HepG2 (cell line): ENCODE data around the gene RRAD. TPM values are rescaled to one million over a fixed set of nuclear protein-coding genes. Genes with fewer than 3 reads are reported as not detected.

ENCODE experiments used
- CSRNP1 ChIP-seq: sonication (generic); formaldehyde crosslinking; IDR thresholded peaks from 2 replicates; pipeline ENCODE4 v1.8.1; 2023; ENCODE audit warnings: mild to moderate bottlenecking, missing genetic modification reagents
- LRRFIP1 ChIP-seq: sonication (generic); formaldehyde crosslinking; conservative IDR thresholded peaks from 2 replicates; pipeline ENCODE4 v1.4.0; 2020; ENCODE audit warnings: missing genetic modification reagents
- MYNN ChIP-seq: sonication (generic); formaldehyde crosslinking; IDR thresholded peaks from 2 replicates; pipeline ENCODE4 v1.4.0; 2020; ENCODE audit warnings: mild to moderate bottlenecking, low read depth, missing genetic modification reagents
- PRDM15 ChIP-seq: sonication (generic); formaldehyde crosslinking; IDR thresholded peaks from 2 replicates; pipeline ENCODE4 v1.4.0; 2020; ENCODE audit warnings: missing genetic modification reagents
- TARDBP ChIP-seq: sonication (generic); formaldehyde crosslinking; IDR thresholded peaks from 2 replicates; pipeline ENCODE4 v1.8.0; 2022; ENCODE audit warnings: mild to moderate bottlenecking, missing genetic modification reagents
- TCF7 ChIP-seq: sonication (generic); IDR thresholded peaks from 2 replicates; pipeline ENCODE4 v1.6.1; 2016; ENCODE audit warnings: antibody characterized with exemption, low read depth
- TFAP4 ChIP-seq: sonication (generic); IDR thresholded peaks from 2 replicates; pipeline ENCODE4 v1.6.1; 2016; ENCODE audit warnings: low read depth, borderline replicate concordance
- THYN1 ChIP-seq: sonication (generic); formaldehyde crosslinking; IDR thresholded peaks from 2 replicates; pipeline ENCODE4 v1.8.1; 2023; ENCODE audit warnings: low read depth, mild to moderate bottlenecking, moderate library complexity, missing genetic modification reagents, borderline replicate concordance
- ZNF296 ChIP-seq: sonication (generic); formaldehyde crosslinking; conservative IDR thresholded peaks from 2 replicates; pipeline ENCODE4 v1.5.0; 2020; ENCODE audit warnings: mild to moderate bottlenecking, missing genetic modification reagents
- ZNF34 ChIP-seq: sonication (generic); formaldehyde crosslinking; IDR thresholded peaks from 2 replicates; pipeline ENCODE4 v1.4.0; 2020; ENCODE audit warnings: mild to moderate bottlenecking, missing genetic modification reagents, borderline replicate concordance
- ZNF577 ChIP-seq: sonication (generic); formaldehyde crosslinking; IDR thresholded peaks from 2 replicates; pipeline ENCODE4 v1.4.0; 2020; ENCODE audit warnings: mild to moderate bottlenecking, low read depth, missing genetic modification reagents, borderline replicate concordance
- ZNF704 ChIP-seq: sonication (generic); formaldehyde crosslinking; IDR thresholded peaks from 2 replicates; pipeline ENCODE4 v1.8.1; 2023; ENCODE audit warnings: mild to moderate bottlenecking, inconsistent platforms, moderate library complexity, missing genetic modification reagents, borderline replicate concordance
- ZUFSP ChIP-seq: sonication (generic); formaldehyde crosslinking; IDR thresholded peaks from 2 replicates; pipeline ENCODE4 v1.9.0; 2021; ENCODE audit warnings: missing genetic modification reagents, mild to moderate bottlenecking, borderline replicate concordance
- polyA plus RNA-seq, 8 experiments: library from polyadenylated mRNA; depleted of rRNA in 3 of 8; stranded (reverse) in 7 of 8; unstranded in 1 of 8; fragments of >200 nt; fragmentation: Illumina TruSeq in 4 of 8; extraction: Trizol in 4 of 8; gene quantifications; 2 replicates each; pipeline versions ENCODE4 v1.2.1 to v1.2.3, GENCODE V29; 2011 to 2016; ENCODE audit warnings: low read depth in 4 of 8, missing spikeins in 1 of 8, mixed read lengths in 1 of 8; ENCODE audit not compliant: insufficient read depth in 1 of 8
- total RNA-seq, 5 experiments: library from RNA; depleted of rRNA; stranded (reverse); fragments of >200 nt; fragmentation: Illumina TruSeq; extraction: Trizol; gene quantifications; 2 replicates each; pipeline ENCODE4 v1.2.3, GENCODE V29; 2016; ENCODE audit warnings: low read depth in 1 of 5
- TF ChIP-seq, protein P1 (sequence below): sonication (generic); formaldehyde crosslinking; IDR thresholded peaks from 2 replicates; pipeline ENCODE4 v1.9.0; 2021; ENCODE audit warnings: missing genetic modification reagents, borderline replicate concordance

RRAD gene
- total and polyA plus RNA-seq, 2 of the 13 experiments (the other 11 are each of a cell fraction or from before 2014, with no cell fraction given) = 0.80 to 1.1 TPM

DNA sequence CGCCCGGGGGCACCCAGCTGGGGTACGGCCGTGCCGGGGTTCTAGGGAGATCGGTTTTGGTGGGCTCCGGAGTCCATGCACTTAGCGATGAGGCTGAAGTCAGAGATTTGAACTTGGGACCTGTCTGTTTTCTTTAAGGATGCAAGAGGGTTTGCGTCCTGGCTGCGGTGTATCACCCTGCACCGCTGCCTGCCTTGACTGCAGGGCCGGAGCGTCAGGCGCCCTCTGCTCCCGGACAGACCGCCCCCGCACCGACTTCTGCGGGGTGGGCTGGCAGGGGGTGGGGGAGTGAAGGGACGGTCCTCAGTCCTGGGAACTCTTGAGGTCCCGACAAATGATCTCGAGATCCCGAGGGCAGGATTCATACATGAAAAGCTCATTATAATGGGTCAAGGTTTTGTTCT, 44.3 kb downstream of the RRAD start (continued):
- TF ChIP-seq CSRNP1 (no peak), THYN1 (no peak), LRRFIP1 (no peak), ZUFSP (no peak), ZNF34 (0 out of 2 replicates have a peak, but pooled peaks have one; percentile 42), ZNF296 (CRISPR knock-in tag) (no peak), MYNN (CRISPR knock-in tag) (no peak), TFAP4 (no peak), PRDM15 (no peak), TCF7 (no peak), TARDBP (CRISPR knock-in tag) (no peak), ZNF577 (CRISPR knock-in tag) (no peak), ZNF704 (CRISPR knock-in tag) (0 out of 2 replicates have a peak, but pooled peaks have one; percentile 16)
- TF ChIP-seq, protein P1, sequence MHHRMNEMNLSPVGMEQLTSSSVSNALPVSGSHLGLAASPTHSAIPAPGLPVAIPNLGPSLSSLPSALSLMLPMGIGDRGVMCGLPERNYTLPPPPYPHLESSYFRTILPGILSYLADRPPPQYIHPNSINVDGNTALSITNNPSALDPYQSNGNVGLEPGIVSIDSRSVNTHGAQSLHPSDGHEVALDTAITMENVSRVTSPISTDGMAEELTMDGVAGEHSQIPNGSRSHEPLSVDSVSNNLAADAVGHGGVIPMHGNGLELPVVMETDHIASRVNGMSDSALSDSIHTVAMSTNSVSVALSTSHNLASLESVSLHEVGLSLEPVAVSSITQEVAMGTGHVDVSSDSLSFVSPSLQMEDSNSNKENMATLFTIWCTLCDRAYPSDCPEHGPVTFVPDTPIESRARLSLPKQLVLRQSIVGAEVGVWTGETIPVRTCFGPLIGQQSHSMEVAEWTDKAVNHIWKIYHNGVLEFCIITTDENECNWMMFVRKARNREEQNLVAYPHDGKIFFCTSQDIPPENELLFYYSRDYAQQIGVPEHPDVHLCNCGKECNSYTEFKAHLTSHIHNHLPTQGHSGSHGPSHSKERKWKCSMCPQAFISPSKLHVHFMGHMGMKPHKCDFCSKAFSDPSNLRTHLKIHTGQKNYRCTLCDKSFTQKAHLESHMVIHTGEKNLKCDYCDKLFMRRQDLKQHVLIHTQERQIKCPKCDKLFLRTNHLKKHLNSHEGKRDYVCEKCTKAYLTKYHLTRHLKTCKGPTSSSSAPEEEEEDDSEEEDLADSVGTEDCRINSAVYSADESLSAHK = no peak
